ENCODE results near the gene AKR1B1.

AKR1B1 gene

GRCh38 chr7:134474828-134475227 lies 15.9 kb upstream of the AKR1B1 start:
- Histone ChIP-seq H3K4me1 (ENCODE audit: low read depth, poor library complexity, severe bottlenecking) (no peaks in the 10 kb centered on the region), H3K79me2 (ENCODE audit: insufficient read depth, low read depth) (no peaks in the 10 kb centered on the region), H2AFZ (ENCODE audit: low read depth) (no peak overlapping the region), H3K4me3 (IDR thresholded peaks at IDR 0.05; ENCODE audit: insufficient read depth, low read depth, low read length) (no peak overlapping the region), H3K27ac (no peak overlapping the region), H3K9ac (no peak overlapping the region), H4K20me1 (ENCODE audit: insufficient read depth) (no peaks in the 10 kb centered on the region), H3K4me2 (no peak overlapping the region), H3K27me3 (ENCODE audit: insufficient read depth, low read depth) (no peaks in the 10 kb centered on the region), H3K36me3 (ENCODE audit: insufficient read depth) (no peaks in the 10 kb centered on the region)
- TF ChIP-seq CTCF (conservative IDR thresholded peaks at IDR 0.05; ENCODE audit: low read depth, low read length), result no peak

DNA sequence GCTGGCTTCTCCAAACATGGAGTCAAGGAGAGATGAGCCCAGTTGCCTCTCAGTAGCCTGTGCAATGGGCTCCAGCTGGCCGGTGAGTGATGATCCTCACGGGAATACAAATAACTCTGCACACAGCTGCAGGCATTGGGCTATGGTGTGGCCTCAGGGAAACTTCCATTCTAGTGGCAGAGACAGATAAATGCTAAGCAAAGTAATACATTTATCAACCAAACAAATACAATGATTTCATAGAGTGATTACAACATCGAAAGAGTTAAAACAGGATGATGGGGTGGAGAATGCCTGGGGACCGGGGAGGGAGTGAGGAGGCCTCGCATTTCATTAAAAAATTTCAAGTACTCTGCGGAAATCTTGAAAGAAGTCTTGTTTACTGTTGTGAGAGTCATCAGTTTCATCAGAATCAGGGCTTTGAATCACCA lies 15.0 kb upstream of the AKR1B1 start:
- Histone ChIP-seq H3K79me2 (ENCODE audit: insufficient read depth, low read depth) (no peaks in the 10 kb centered on the region), H3K27me3 (ENCODE audit: insufficient read depth, low read depth) (no peaks in the 10 kb centered on the region), H4K20me1 (ENCODE audit: insufficient read depth) (no peaks in the 10 kb centered on the region), H2AFZ (ENCODE audit: low read depth) (no peak overlapping the region), H3K4me2 (no peak overlapping the region), H3K4me3 (IDR thresholded peaks at IDR 0.05; ENCODE audit: insufficient read depth, low read depth, low read length) (no peak overlapping the region), H3K36me3 (ENCODE audit: insufficient read depth) (no peaks in the 10 kb centered on the region), H3K4me1 (ENCODE audit: low read depth, poor library complexity, severe bottlenecking) (no peaks in the 10 kb centered on the region), H3K27ac (no peak overlapping the region), H3K9ac (no peak overlapping the region)
- TF ChIP-seq CTCF (conservative IDR thresholded peaks at IDR 0.05; ENCODE audit: low read depth, low read length), result no peak

DNA sequence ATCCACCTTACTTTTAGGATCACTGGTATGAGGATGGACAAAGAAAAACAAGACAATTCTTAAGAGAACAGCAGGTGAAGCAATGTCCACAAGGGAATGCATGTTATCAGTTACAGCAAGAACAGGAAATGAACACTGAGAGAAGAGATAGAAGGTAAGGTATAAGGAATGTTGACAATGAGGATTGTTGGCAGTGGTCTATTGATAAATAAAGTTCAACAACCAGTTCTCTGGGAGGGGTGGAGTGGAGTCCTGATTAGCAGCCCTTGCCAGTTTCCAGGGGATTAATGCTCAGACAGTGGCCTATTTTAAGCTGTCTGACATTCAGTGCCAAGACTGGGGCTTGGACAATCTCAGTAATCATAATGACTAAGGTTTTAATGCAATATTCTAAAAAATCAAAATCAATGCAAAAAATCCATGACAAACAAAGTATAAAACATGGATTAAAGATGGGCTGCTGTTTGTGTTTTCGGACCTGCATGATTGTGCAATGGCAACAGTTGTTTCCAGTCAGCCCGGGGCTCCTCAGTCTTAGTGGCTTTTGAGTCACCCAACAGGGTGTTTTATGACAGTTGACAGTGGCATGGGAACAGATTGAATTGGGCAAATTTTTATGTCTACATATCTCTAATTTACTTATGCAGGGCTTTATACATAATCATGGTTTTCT lies 13.8 kb upstream of the AKR1B1 start:
- no peak overlapping the region for H3K4me2 ChIP-seq
- H3K27me3 ChIP-seq (ENCODE audit: insufficient read depth, low read depth), result no peaks in the 10 kb centered on the region
- no peaks in the 10 kb centered on the region for H3K79me2 ChIP-seq (ENCODE audit: insufficient read depth, low read depth)
- no peaks in the 10 kb centered on the region for H3K4me1 ChIP-seq (ENCODE audit: low read depth, poor library complexity, severe bottlenecking)
- no peaks in the 10 kb centered on the region for H3K36me3 ChIP-seq (ENCODE audit: insufficient read depth)
- H2AFZ ChIP-seq (ENCODE audit: low read depth), result no peak overlapping the region
- no peaks in the 10 kb centered on the region for H4K20me1 ChIP-seq (ENCODE audit: insufficient read depth)
- no peak overlapping the region for H3K27ac ChIP-seq
- TF ChIP-seq CTCF (conservative IDR thresholded peaks at IDR 0.05; ENCODE audit: low read depth, low read length), result no peak
- H3K4me3 ChIP-seq (IDR thresholded peaks at IDR 0.05; ENCODE audit: insufficient read depth, low read depth, low read length), result no peak overlapping the region
- H3K9ac ChIP-seq, result no peak overlapping the region

- Histone ChIP-seq H4K20me1 (ENCODE audit: insufficient read depth) (no peaks in the 10 kb centered on the region), H3K79me2 (ENCODE audit: insufficient read depth, low read depth) (no peaks in the 10 kb centered on the region), H3K27ac (no peak overlapping the region), H3K4me3 (IDR thresholded peaks at IDR 0.05; ENCODE audit: insufficient read depth, low read depth, low read length) (no peak overlapping the region), H3K9ac (no peak overlapping the region), H3K4me2 (no peak overlapping the region), H3K4me1 (ENCODE audit: low read depth, poor library complexity, severe bottlenecking) (no peaks in the 10 kb centered on the region), H3K36me3 (ENCODE audit: insufficient read depth) (no peaks in the 10 kb centered on the region), H3K27me3 (ENCODE audit: insufficient read depth, low read depth) (no peaks in the 10 kb centered on the region), H2AFZ (ENCODE audit: low read depth) (no peak overlapping the region)
- TF ChIP-seq CTCF (conservative IDR thresholded peaks at IDR 0.05; ENCODE audit: low read depth, low read length), result no peak
Observed at GRCh38 chr7:134470864-134471263, 12.0 kb upstream of the AKR1B1 start.
